SK-N-MC (cell line): ENCODE measurements around the gene ZIM2.

ENCODE experiments used
- EZH2 ChIP-seq: fragments of 200-600 bp; sonication (generic); IDR thresholded peaks from one replicate; pipeline ENCODE4 v1.6.1; 2017; ENCODE audit warnings: antibody characterized with exemption
- POLR2AphosphoS5 ChIP-seq: IDR thresholded peaks from 2 replicates; pipeline ENCODE4 v1.6.1; 2012; ENCODE audit warnings: mild to moderate bottlenecking, low read depth, low read length, borderline replicate concordance

GRCh38 chr19:56842412-56842811 lies 1.9 kb upstream of the ZIM2 start:
- TF ChIP-seq POLR2AphosphoS5, result no peak
- TF ChIP-seq EZH2, result no peak
